ENCODE results near the gene IFRD1.

IFRD1 gene

GRCh38 chr7:112449902-112450806 lies at the start of gene IFRD1:
TSS of gene IFRD1 (plus strand) at chr7:112450460. CDS start at chr7:112450689, 229 bp downstream.
- TF ChIP-seq CTCF (IDR thresholded peaks at IDR 0.05; ENCODE audit: insufficient read depth, low read depth, low read length, missing control alignments), result no peak

GRCh38 chr7:112404321-112404720 lies 45.9 kb upstream of the IFRD1 start:
- TF ChIP-seq CTCF (IDR thresholded peaks at IDR 0.05; ENCODE audit: insufficient read depth, low read depth, low read length, missing control alignments), result no peak
- H3K4me3 ChIP-seq (ENCODE audit: low read length), result no peak overlapping the region
- DNase-seq (ENCODE audit: low read depth), result no peak

More at GRCh38 chr7:112449902-112450806, at the start of gene IFRD1:
- DNase-seq (ENCODE audit: low read depth), result peak; percentile 100
- H3K4me3 ChIP-seq (ENCODE audit: low read length), result peak within 1 kb of the TSS; percentile 94

- no peak overlapping the region for H3K4me3 ChIP-seq (ENCODE audit: low read length)
- no peak for DNase-seq (ENCODE audit: low read depth)
- TF ChIP-seq CTCF (IDR thresholded peaks at IDR 0.05; ENCODE audit: insufficient read depth, low read depth, low read length, missing control alignments), result no peak
Measured at GRCh38 chr7:112405286-112405685, 45.0 kb upstream of the IFRD1 start.

GRCh38 chr7:112407261-112407660 lies 43.0 kb upstream of the IFRD1 start:
- no peak for TF ChIP-seq CTCF (IDR thresholded peaks at IDR 0.05; ENCODE audit: insufficient read depth, low read depth, low read length, missing control alignments)
- no peak overlapping the region for H3K4me3 ChIP-seq (ENCODE audit: low read length)
- DNase-seq (ENCODE audit: low read depth), result no peak

GRCh38 chr7:112410092-112410491 lies 40.2 kb upstream of the IFRD1 start:
- no peak overlapping the region for H3K4me3 ChIP-seq (ENCODE audit: low read length)
- TF ChIP-seq CTCF (IDR thresholded peaks at IDR 0.05; ENCODE audit: insufficient read depth, low read depth, low read length, missing control alignments), result no peak
- no peak for DNase-seq (ENCODE audit: low read depth)

GRCh38 chr7:112411186-112411795 lies 39.0 kb upstream of the IFRD1 start:
- peak; percentile 78 for TF ChIP-seq CTCF (IDR thresholded peaks at IDR 0.05; ENCODE audit: insufficient read depth, low read depth, low read length, missing control alignments)
- no peak overlapping the region for H3K4me3 ChIP-seq (ENCODE audit: low read length)
- DNase-seq (ENCODE audit: low read depth), result peak; percentile 50
